Erythroblast (primary cell): Measurements from ENCODE around the gene SLX4IP.
A peak's percentile ranks its signal among the peaks of the same experiment; 100 is the strongest.

Experiments
- DNase-seq, 2 experiments: peaks; one replicate each; lab custom pipeline; 2025; lab: John Stamatoyannopoulos, UW
- GATA1 ChIP-seq: IDR thresholded peaks from 2 replicates; pipeline ENCODE4 v1.6.1; 2011; ENCODE audit warnings: low read depth, mild to moderate bottlenecking, control low read depth, low read length, moderate library complexity
- POLR2A ChIP-seq: IDR thresholded peaks from 2 replicates; pipeline ENCODE4 v1.6.1; 2011; ENCODE audit warnings: mild to moderate bottlenecking, low read length

Gene SLX4IP

GRCh38 chr20:10652185-10652584, 217.1 kb downstream of the SLX4IP start:
- TF ChIP-seq GATA1 (no peak), POLR2A (no peak)
- DNase-seq: no peak

DNA sequence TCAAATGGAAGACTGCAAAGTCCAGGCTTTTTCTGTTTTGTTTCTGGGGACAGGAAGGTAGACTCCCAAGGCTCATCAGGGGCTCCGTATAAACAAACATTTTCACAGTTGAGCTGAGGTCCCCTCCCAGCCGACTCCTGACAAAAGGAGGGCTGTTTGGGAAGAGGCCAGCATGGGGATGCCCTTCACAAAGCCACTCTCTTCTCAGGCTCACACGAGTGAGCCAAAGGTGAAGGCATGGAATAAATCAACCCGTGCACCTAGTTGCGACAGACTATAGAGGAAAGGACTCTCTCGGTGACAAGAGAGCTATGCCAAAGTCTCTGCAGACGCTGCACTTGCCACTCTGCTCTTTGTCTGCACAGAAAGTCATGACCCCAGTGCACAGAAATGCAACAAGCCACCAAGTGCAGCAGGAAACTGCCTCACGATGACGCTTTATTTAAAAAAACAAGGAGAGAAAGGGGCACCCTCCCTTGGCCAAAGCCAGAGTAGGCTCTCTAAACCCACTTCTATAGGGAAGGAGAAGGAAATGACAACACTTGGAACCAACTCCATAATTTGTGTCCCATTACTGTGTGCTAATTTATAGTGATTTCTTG, 217.7 kb downstream of the SLX4IP start:
- TF ChIP-seq POLR2A (no peak), GATA1 (no peak)
- no peak for DNase-seq

- DNase-seq: no peak
- TF ChIP-seq GATA1 (no peak), POLR2A (no peak)
Observed at GRCh38 chr20:10653599-10654249, 218.6 kb downstream of the SLX4IP start.

GRCh38 chr20:10654250-10654610, 219.1 kb downstream of the SLX4IP start:
- DNase-seq: no peak
- TF ChIP-seq GATA1 (no peak), POLR2A (no peak)

GRCh38 chr20:10654630-10655029, 219.5 kb downstream of the SLX4IP start:
- DNase-seq: no peak
- no peak for TF ChIP-seq GATA1
- TF ChIP-seq POLR2A: no peak

- no peak for TF ChIP-seq GATA1
- TF ChIP-seq POLR2A: no peak
- no peak for DNase-seq
Observed at GRCh38 chr20:10655720-10656669, 220.9 kb downstream of the SLX4IP start.

DNA sequence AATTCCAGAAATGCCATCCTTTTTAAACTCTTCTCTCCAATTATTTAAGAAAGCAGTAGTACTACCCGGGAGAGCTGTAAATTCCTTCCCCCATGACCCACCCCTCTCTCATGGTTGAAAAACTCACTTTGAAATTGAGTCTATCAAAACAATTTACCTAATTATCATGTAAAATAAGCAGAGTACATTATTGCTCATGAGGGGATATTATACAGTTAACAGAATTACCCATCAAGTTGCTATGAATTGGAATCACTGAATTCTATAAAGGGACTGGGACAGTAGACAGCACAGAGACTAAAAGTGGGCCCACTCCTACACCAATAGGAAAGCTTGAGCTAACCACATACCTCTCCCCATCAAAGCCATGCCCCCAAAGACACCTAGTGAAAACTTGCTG, 222.3 kb downstream of the SLX4IP start:
- TF ChIP-seq GATA1 (no peak), POLR2A (no peak)
- no peak for DNase-seq

DNA sequence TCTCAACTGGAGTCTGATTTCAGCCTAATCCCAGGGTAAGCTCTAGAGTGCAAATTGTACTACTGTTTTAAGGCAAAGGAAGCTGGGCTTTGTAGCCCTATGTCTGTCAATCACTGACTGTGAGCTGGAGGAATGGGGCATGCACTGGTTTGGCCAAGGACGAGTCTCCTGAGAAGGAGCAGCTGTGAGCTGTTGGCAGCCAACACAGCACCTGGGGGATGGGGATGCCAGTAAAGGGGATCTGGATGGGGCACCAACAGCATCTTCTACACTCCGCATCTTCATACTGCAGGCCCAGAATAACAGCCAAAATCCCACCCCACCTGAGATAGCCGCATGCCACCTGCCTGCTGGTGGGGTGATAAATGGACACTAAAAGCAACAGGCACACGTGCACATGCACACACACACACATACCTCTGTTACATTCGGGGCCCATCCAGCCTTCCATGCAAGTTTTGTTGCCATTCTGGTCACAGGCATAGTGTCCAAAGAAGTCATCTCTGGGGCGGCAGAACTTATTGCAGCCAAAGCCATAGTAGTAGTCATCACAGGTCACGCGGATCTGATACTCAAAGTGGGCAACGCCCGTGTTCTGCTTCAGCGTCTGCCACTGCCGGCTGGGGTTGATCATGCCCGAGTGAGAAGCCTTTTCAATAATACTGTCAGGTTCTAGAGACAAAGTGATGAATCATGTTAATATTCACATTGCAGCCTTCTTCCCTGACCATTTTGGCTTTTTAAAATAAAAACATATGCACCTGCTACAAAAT, 223.1 kb downstream of the SLX4IP start:
- TF ChIP-seq POLR2A: no peak
- TF ChIP-seq GATA1: no peak
- peak in 1 of 2 experiments; percentile 2 for DNase-seq

DNA sequence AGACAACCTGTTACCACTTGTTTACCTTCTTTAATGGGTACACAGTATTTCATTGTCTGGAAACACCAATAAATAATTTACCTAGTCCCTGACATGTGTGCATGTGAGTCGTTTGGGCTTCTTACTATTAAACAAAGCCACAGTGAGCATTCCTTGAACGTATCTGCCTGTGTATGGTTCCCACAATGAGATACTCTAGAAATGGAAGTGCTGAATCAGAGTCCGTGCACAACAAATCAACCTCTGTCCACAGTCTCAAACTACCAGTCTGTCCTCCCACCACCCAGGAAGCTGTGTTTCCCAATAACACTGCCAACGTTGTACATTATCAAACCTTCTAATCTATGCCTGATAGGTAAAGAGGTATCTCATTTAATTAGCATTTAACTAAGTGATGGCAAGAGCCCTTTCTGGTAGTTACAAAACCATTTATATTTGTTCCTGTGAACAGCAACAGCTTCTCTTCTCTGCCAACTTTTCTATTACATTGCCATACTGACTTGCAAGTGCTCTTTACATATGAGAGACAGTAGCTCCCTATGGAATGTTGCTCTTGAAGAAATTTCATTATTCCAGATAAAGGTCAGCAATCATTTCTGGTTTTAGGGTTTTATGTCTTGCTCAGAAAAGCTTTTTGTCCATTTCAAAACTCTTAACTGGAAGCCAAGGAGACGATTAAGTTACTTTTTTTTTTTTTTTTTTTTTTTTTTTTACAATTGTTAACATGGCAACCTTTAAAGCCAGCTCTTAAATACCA, 223.9 kb downstream of the SLX4IP start:
- no peak for DNase-seq
- TF ChIP-seq GATA1 (no peak), POLR2A (no peak)

DNA sequence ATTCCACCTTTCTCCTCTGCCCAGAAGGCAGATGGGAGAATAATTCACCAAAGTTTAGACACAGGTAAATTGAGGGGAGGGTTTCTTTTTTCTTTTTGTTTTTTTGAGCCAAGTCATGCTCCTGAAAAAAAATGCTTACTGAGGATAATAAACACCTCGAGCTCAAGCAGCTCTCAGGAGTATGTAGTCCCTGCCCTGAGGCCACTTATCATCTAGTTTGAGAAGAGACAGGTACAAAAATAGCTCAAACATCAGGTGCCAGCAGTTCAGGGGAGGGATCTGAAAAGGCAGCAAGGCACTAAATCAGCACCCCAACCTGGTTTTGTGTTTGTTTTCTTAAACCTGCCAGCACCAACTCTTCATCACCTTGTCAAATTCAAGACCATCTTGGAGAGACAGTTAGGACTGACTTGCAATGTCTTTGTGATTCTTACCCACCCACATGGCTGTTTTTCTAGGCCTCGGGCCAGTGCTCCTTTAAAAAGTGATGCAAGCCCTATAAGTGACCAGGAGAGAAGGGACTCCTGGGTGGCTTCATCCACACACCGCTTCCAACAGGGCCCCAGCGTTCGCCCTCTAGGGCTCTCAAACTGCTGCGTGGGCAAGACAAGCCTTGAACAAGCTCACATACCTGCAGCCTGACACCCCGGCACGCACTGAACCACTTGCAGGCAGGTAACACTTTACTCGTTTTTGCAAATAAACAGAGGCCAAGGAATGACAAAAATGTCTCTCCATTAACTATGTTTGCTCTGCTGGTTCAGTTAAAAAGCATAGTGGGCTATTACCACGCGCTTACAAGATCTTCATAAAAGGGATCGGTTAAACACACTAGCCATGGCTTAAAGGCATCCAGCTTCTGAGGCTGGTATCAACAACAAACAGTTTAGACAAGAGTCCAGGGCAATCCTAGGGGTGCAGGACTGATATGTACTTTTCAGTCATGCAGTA, 224.8 kb downstream of the SLX4IP start:
- no peak for DNase-seq
- TF ChIP-seq GATA1: no peak

GRCh38 chr20:10660661-10661060, 225.6 kb downstream of the SLX4IP start:
- TF ChIP-seq POLR2A (no peak), GATA1 (no peak)
- no peak for DNase-seq

- TF ChIP-seq POLR2A (no peak), GATA1 (no peak)
- no peak for DNase-seq
Observed at GRCh38 chr20:10661261-10661660, 226.2 kb downstream of the SLX4IP start.
